GM10847 (cell line): Measurements from ENCODE around the gene CDH22.

Experiments
- POLR2A ChIP-seq: IDR thresholded peaks from 2 replicates; pipeline ENCODE4 v1.6.1; 2011; ENCODE audit not compliant: insufficient read length; ENCODE audit errors: extremely low read depth

The CDH22 gene

DNA sequence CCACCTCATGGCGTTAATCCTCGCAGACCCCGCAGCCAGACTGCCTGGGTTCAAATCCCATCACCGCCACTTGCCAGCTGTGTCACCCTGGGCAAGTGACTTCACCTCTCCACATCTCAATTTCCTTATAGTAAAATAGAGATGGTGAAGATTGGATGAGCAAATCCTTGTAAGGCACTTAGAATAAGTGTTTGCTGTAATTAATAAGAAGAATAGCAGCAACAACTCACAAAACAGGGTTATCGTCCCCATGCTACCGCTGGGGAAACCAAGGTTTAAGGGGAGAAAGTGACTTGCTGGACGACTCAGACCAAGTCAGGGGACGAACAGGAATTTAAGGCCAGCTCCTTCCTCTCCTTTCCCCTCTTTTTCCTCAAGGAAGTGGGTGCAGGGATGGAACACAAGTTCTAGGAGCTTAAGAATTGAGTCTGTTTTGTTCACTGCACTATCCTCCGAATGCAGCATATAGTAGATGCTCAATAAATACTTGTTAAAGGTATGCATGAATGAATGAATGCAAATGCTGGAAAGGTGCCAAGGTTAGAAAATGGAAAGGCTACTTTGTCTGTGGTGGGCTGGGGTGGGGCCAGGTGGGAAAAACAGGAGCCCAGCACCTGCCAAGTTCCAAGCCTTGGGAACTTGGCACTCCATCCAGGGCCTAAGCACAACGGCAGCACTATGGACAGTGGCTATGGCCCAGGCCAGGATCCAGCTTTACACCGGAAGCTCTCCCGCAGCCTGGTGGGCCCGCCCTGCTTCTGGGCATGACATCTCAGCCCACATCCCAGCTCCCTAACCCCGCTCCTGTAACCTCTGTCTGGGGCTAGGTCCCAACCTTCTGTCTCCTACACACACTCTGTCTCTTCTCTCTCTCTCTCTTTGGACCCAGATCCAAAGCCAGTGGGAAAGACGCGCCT lies 4.9 kb upstream of the CDH22 start:
- no peak for TF ChIP-seq POLR2A

DNA sequence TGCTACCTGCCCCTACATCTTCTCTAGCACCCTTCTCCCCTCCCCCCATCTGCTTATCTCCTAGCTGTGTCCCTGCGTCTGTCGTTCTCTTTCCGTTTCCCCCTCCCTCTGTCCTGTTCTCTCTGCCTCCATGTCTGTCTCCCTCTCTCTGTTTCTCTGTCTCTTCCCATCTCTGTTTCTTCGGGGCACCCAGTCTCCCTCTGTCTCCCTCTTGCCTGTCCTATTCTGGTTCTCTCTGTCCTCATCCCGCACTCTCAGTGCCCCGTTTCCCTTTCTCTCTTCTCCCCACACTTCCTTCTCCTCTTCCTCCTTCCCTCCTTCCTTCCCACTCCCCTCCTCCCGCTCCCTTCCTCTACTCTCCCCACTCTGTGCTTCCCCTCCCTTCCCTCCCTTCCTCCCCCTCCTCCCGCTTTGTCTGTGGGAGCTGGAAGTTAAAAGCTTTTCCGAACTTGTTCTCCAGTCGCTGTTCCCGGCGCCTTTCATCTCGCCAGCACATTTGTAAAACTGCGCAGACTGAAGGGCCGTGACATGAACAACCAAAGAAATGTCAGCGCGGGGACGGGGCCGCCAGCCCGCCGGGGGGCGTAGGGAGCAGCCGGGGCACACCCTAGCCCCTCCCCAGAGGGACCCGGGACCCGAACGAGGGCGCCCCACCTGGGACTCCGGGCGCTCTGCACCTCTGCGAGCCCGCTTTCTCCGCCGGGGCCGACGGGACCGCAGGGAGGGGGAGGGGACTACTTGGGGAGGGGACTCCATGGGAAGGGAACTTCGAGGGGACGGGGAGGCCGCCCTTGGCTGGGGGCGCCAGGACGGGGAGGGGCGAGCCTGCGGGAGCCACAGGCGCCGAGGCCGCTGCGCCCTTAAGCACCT lies 4.0 kb upstream of the CDH22 start:
- TF ChIP-seq POLR2A, result no peak

DNA sequence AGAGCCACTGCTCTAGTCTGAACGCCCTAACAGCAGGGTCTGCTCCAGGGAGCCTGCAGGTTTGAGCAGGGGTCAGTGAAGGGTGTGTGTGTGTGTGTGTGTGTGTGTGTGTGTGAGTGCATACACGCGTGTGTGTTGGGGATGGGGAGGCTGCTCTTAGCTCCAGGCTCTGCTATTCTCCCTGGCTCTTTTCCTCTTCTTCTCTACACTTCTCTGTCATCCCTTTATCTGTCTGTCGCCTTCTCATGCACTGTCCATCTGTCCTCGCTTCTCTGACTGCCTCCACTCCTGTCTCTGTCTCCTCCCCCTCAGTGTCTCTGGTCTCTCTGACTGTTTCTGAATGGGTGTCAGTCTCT lies 3.4 kb upstream of the CDH22 start:
- no peak for TF ChIP-seq POLR2A

DNA sequence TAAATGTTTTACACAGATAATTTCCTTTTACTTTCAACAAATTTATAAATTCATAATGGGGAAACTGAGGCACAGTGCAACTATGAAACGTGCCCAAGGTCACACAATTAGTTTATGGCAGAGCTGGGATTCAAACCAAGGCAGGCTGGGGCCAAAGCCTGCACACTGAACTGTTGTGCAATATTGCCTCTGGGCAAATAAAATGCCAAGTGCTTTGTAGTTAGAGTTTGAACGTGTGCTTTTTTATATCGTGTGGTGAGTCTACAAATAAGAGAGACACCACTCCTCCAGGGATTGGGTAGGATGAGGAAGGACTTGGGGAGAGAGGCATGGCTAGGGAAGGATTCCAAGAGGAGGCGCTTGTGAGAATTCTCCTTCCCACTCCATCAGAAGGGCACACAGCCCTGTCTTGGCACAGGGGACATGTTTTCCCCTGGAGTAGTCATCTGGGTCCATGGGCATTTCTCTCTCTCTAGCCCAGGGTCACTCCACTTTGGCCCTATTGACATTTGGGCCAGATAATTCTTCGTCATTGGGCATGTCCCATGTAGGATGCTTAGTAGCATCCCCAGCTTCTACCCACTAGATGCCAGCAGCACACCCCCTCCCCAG lies 2.8 kb upstream of the CDH22 start:
- TF ChIP-seq POLR2A, result no peak

DNA sequence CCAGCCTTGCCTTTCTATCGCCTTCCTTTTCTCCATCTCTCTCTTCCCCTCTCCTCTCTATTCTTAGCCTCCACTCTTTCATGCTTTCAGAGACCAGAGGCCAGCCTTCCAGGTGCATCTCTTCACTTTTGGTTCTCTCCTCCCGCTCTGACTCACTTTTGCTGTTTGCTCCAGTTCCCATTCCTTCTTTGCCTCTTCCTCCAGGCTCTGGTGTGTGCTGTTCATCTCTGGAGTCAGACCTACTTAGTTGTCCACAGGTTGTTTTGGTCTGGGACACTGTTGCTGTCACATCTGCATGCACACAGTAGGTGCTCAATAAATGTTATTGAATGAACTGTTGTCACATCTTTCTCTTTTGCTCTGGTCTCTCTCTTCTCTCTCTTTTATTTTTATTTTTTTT lies 1.6 kb upstream of the CDH22 start:
- no peak for TF ChIP-seq POLR2A

DNA sequence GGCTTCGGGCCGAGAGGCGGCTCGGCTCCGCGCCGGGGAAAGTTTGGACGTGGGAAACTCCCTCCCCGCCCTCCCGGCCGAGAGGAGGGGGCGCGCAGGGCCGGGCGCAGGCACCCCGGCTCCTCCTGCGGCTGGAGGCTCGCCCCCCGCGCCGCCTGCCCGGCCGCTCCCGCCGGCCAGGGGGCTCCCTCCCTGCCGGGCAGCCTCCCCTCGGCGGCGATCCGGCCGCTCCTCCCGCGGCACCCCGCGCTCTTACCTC lies 370 bp downstream of the CDH22 start:
- no peak for TF ChIP-seq POLR2A

DNA sequence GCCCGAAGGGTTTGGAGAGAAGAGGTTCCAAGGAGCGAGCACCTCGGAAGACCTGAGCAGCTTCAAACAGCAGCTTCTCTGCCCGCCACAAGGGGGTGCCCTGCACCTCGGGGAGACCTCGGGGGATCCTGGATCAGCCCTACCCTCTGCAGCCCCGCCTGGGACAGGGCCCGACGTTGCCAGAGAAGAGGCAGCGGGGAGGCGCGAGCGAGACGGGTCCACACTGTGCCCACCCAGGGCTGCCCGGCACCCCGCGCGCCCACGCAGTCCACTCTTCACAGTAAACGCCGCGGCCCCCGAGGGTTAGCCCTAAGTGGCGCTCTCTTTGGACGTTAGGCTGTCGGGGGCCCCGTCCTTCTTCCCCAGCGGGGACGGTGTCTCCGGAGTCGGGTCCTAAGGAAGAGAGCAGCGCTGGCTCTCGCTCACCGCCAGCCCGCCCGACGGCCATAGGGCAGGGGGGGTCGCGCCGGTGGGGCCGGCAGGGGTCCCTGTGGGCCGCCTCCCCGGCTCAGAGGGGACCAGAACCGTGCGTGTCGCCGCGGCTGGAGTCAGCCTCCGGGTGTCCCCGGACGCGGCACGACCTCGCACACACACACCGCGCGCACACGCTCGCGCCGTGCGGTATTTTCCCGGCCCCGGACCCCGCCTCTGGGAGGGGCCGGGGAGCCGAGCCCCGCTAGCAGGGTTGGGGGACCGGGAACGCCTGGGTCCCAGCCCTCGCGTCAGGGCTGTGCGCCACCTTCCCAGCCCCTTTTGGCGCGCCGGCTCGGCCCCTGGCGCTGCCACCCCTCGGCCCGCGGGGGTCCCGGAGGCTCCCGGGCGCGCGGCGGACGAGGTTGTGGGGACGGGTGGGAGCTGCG lies 929 bp downstream of the CDH22 start:
- TF ChIP-seq POLR2A, result no peak

DNA sequence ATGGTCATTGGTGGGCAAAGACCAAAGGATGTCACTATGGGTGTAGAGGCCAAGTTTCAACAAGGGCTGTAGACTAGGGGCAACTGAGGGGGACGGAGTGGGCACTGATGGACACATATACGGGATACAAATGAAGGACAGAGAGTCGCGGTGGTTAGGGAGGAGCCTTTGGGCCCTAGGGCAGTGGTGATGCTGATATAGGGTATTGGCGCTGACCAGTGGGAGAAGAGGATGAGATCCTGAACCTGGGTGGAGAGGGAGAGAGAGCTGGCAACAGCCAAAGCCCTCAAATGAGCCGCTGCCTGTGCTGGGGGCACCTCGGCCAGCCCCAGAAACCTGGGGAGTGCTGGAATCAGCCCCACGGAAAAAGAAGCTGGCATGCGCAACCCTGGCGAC lies 1.6 kb downstream of the CDH22 start:
- no peak for TF ChIP-seq POLR2A

DNA sequence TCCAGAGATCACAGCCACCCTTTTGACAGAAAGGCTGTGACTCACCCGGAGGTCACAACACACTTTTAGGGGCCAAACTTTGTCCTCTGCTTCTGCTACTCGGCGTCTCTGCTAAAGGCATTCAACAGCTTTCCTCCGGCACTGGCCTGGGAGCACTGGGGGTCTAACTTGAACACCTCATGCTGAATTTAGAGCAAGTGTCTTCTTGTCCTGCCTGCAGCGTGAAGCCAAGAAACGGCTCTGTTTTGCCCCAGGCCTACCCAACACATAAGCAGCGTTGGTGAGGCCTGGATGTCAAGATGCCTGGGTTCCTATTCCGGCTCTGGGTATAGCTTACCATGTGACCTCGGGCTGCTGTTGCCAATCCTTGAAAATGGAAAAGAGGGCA lies 2.3 kb downstream of the CDH22 start:
- TF ChIP-seq POLR2A, result no peak

DNA sequence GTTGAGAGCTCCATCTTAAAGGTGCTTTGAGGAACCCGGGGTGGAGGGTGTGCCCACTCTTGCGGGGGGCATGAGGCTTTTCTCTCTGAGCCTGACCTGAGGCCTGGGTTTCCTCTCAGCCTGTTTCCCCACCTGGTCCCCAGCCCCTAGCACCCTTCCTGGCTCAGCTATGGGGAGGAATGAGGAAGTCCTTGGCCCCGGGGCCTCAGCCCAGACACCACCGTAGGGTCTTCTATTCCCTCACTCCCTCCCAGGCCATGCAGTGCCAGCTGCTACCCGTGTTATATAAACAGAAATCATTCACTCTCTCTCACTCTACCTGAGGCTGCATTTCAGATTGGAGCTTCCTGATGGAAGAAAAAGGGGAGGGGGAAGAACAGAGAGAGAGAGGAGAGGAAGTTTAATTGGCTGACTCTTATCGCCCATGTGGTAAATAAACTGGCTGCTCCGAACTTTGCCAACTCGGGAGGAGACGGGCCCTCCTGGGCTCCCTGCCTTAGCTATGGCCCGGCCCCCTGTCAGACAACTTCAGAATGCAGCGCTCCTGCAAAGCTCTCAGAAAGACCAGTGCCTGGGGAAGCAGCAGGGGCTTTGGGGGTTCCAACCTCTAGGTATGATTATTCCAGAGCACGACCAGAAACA lies 2.8 kb downstream of the CDH22 start:
- no peak for TF ChIP-seq POLR2A

DNA sequence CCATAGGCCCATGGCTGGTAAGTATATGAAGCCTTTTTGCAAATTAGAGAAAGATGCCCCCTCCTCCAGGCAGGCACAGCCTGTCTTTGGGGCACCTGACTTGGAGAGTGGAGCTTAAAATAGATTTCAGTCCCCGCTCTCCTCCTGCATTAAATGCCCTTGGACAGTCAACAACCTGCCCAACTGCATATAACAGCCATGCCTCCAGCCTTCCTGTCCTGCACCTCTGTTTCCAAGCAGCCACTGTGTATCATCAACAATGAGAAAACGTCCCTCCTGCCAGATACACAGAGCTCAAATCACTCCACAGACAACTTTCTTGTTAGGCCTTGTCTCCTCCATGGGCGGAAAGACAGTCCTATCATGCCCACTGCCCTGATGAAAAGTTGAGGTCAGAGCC lies 3.4 kb downstream of the CDH22 start:
- no peak for TF ChIP-seq POLR2A

DNA sequence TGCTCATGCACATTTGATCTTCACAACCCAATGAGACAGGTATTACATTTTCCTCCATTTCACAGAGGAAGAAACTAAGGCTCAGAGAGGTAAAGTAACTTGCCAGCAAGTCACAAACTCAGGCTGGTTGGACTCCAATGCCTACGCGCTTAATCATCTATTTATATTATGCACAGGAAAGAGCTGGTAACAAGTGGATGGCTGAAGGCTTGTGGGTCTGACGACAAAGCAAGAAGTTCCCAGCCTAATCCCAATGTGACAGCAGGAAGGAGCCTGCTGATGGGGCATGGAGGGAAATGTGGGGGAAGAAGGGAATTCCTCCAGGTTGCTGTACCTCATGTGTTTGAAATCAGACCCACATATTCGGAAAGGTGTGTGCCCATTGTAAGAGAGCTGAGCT lies 3.9 kb downstream of the CDH22 start:
- TF ChIP-seq POLR2A, result no peak

DNA sequence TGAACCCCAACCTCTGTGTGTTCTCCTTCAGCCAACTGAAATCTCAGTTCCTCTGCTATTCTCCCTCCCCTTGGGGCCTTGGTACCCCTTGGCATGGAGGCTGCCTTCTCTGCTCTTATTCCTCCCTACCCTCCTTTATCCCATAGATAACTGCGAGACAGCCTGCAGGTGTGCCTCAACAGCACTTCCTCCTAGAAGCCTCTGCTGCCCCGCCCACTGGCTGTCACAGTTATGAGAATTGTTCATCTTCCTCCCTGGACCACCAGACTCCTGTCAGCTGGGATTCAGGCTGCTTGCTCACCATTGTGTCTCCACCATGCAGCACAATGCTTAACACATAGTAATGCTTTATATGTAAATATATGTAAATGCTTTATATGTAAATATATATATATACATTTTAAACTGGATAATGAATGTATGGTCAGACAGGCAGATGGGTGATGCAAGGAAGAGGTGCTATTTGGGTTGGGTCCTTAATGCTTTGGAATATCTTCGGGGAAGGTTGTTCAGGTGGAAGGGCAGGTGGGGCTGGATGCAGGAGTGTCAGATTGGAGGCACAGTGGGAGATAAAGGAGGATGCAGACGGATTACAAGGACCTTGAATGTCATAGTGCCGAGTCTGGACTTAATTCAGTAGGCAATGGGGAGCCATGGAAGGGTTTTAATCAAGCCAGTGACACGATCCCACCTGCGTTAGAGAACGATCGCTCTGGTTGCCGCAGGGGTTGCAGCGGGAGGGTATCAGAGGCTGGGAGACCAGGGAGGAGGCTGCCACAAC lies 4.9 kb downstream of the CDH22 start:
- no peak for TF ChIP-seq POLR2A

DNA sequence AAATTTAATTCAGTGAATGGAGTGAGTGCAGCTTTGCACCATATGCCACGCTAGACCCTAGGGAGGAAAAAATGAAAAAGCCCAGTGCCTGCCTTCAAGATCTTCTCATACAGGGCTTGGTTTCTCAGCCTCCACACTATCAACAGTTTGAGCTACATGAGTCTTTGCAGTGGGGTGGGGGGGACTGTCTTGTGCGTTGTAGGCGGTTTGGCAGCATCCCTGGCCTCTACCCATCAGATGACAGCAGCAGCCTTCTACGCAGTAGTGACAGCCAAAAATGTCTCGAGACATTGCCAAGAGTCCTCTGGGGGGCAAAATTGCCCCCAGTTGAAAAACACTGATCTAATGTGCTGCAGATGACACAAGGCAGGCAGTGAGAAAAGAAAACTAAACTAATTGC lies 6.2 kb downstream of the CDH22 start:
- TF ChIP-seq POLR2A, result no peak

DNA sequence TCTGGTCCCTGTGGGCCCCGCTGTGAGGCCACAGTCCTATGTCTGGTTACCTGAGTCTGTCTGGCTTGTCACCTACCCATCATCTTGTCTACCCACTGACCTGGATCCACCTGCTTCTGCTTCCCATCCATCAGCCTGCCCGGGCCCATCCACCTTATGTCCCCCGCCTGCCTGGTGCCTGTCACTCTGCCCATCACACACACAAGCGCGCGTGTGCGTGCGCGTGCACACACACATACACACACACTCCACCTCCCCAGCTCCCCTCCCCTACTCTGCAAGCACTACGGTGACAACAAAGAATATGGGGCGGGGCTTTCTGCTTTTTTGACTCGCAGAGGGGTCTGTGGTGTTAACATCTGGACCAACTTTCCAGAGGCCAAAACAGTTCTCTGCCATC lies 8.0 kb downstream of the CDH22 start:
- no peak for TF ChIP-seq POLR2A

DNA sequence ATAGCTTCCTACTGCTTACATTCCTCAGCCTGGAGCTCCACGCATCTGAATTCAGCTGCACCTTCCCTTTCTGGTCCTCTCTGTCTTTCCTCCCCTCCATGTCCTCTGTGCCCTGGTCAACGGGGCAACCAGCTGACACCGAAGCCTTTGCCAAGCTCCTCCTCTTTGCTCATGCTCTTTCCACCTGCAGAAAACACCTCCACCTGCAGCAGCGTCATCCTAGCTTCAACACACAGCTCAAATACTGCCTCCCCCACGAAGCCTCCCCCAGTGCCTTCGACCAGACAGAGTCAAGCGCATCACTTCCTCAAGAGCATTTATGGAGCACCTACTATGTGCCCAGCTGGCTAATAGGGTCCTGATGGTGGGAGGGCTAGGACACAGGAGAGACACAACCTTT lies 9.2 kb downstream of the CDH22 start:
- no peak for TF ChIP-seq POLR2A
